Lower leg skin (tissue), 3 donors: ENCODE data around the gene SLC25A13.

Experiments used
- CTCF ChIP-seq, 3 donors: fragments of 450-650 bp; IDR thresholded peaks; one replicate each; pipeline ENCODE4 v1.5.1; 2016; ENCODE audit warnings: antibody characterized with exemption in 3 of 3, mild to moderate bottlenecking in 3 of 3, moderate library complexity in 2 of 3
- POLR2A ChIP-seq, 2 donors: fragments of 450-650 bp; IDR thresholded peaks; one replicate each; pipeline ENCODE4 v1.6.1; 2016 to 2017; ENCODE audit warnings: antibody characterized with exemption in 2 of 2, mild to moderate bottlenecking in 1 of 2, moderate library complexity in 1 of 2

GRCh38 chr7:96114190-96114589 is 207.7 kb downstream of the SLC25A13 start:
- TF ChIP-seq CTCF (IDR thresholded peaks at IDR 0.05) (no peak), POLR2A (IDR thresholded peaks at IDR 0.05) (no peak)
